T-helper 2 cell (primary cell): ENCODE measurements around the gene SPOCK1.
A peak's percentile ranks its signal among the peaks of the same experiment; 100 is the strongest.

Source experiments
- DNase-seq, 5 experiments: peaks; one replicate each; pipeline versions ENCODE4 v3.0.0 to v3.0.0-alpha.2; 2012 to 2022

SPOCK1 gene

GRCh38 chr5:137491121-137491520 lies 8.0 kb downstream of the SPOCK1 start:
- no peak for DNase-seq

GRCh38 chr5:137490591-137490990 lies 8.5 kb downstream of the SPOCK1 start:
- DNase-seq: no peak

- DNase-seq: no peak
Measured at GRCh38 chr5:137488974-137489373, 10.2 kb downstream of the SPOCK1 start.

- no peak for DNase-seq
Measured at GRCh38 chr5:137488516-137488915, 10.6 kb downstream of the SPOCK1 start.

GRCh38 chr5:137487600-137487999 lies 11.5 kb downstream of the SPOCK1 start:
- no peak for DNase-seq

- no peak for DNase-seq
Measured at GRCh38 chr5:137486707-137487106, 12.4 kb downstream of the SPOCK1 start.

- DNase-seq: no peak
Measured at GRCh38 chr5:137481596-137481995, 17.5 kb downstream of the SPOCK1 start.

- DNase-seq: no peak
Measured at GRCh38 chr5:137478043-137478442, 21.1 kb downstream of the SPOCK1 start.

GRCh38 chr5:137470921-137471220 lies 28.3 kb downstream of the SPOCK1 start:
- no peak for DNase-seq

GRCh38 chr5:137470111-137470920 lies 28.8 kb downstream of the SPOCK1 start:
- DNase-seq: no peak

GRCh38 chr5:137466889-137467288 lies 32.2 kb downstream of the SPOCK1 start:
- DNase-seq: no peak

GRCh38 chr5:137465930-137466329 lies 33.2 kb downstream of the SPOCK1 start:
- DNase-seq: no peak

- no peak for DNase-seq
Measured at GRCh38 chr5:137462816-137463520, 36.2 kb downstream of the SPOCK1 start.

GRCh38 chr5:137462265-137462590 lies 36.9 kb downstream of the SPOCK1 start:
- no peak for DNase-seq

- no peak for DNase-seq
Measured at GRCh38 chr5:137461391-137462264, 37.5 kb downstream of the SPOCK1 start.

- DNase-seq: no peak
Measured at GRCh38 chr5:137454671-137455070, 44.5 kb downstream of the SPOCK1 start.

GRCh38 chr5:137453483-137454080 lies 45.5 kb downstream of the SPOCK1 start:
- DNase-seq: peak in 1 of 5 experiments; percentile 55

GRCh38 chr5:137450759-137451158 lies 48.4 kb downstream of the SPOCK1 start:
- DNase-seq: no peak

GRCh38 chr5:137448868-137449267 lies 50.3 kb downstream of the SPOCK1 start:
- DNase-seq: no peak

GRCh38 chr5:137446615-137447014 lies 52.5 kb downstream of the SPOCK1 start:
- peak in 1 of 5 experiments; percentile 53 for DNase-seq

- DNase-seq: no peak
Measured at GRCh38 chr5:137446151-137446550, 53.0 kb downstream of the SPOCK1 start.

- DNase-seq: no peak
Measured at GRCh38 chr5:137442660-137443059, 56.5 kb downstream of the SPOCK1 start.

- no peak for DNase-seq
Measured at GRCh38 chr5:137441476-137441875, 57.6 kb downstream of the SPOCK1 start.
